Erythroblast (primary cell): ENCODE data around the gene TPCN2.

Source experiments
- GATA1 ChIP-seq: IDR thresholded peaks from 2 replicates; pipeline ENCODE4 v1.6.1; 2011; ENCODE audit warnings: low read depth, mild to moderate bottlenecking, control low read depth, low read length, moderate library complexity
- POLR2A ChIP-seq: IDR thresholded peaks from 2 replicates; pipeline ENCODE4 v1.6.1; 2011; ENCODE audit warnings: mild to moderate bottlenecking, low read length

GRCh38 chr11:69111624-69112542 lies 63.2 kb downstream of the TPCN2 start:
- TF ChIP-seq POLR2A (no peak), GATA1 (no peak)
